HepG2 (cell line): ENCODE measurements around the gene UBL5. TPM values are rescaled to one million over a fixed set of nuclear protein-coding genes. Genes with fewer than 3 reads are reported as not detected.

Experiments used
- ATAC-seq: fragments of 200-7000 bp; cut with Tn5 transposase; 3 replicates; pipeline ENCODE4 v1.9.1; 2020; ENCODE audit warnings: mild to moderate bottlenecking, moderate library complexity
- BruUV-seq: library from RNA; stranded (reverse); fragments of 400-500 nt; replicated peaks from 2 replicates; lab custom pipeline; 2021; lab: Mats Ljungman, UMichigan
- CTCF ChIA-PET: fragments of 300-600 bp; formaldehyde crosslinking; extraction: SDS; loops from one replicate; lab custom pipeline; 2021; ENCODE audit warnings: low total read pairs, inconsistent platforms, low intra/inter-chr PET ratio; lab: Yijun Ruan, JAX
- POLR2A ChIA-PET: fragments of 350-600 bp; sonication (Branson Sonifier 250); formaldehyde crosslinking; loops from one replicate; lab custom pipeline; 2020; ENCODE audit warnings: antibody characterized with exemption, inconsistent platforms; lab: Yijun Ruan, JAX
- DNase-seq: peaks from one replicate; pipeline ENCODE4 v3.0.0-alpha.2; 2015; ENCODE audit warnings: low spot score
- FAIRE-seq: peaks from 3 replicates; lab custom pipeline; 2011; peaks lifted over from hg19 to GRCh38; lab: Jason Lieb, UNC
- H2AFZ ChIP-seq: one replicate; pipeline ENCODE4 v1.6.1; 2011; ENCODE audit warnings: low read length, inconsistent platforms
- H3K27ac ChIP-seq: fragments of 300-600 bp; 3 replicates; pipeline ENCODE4 v1.8.0; 2011; ENCODE audit warnings: mixed run types, mild to moderate bottlenecking, mixed read lengths, low read length, inconsistent platforms; ENCODE audit not compliant: insufficient read depth; ENCODE audit errors: extremely low read length
- H3K27me3 ChIP-seq, 2 experiments: fragments of 200-600 bp in 1 of 2; 2 replicates in 1 of 2; 3 replicates in 1 of 2; pipeline versions ENCODE4 v1.6.0 to v1.8.0; 2011; ENCODE audit warnings: low read length in 2 of 2, mild to moderate bottlenecking in 2 of 2, moderate library complexity in 2 of 2, inconsistent platforms in 1 of 2; ENCODE audit not compliant: insufficient read depth in 2 of 2, control insufficient read depth in 1 of 2
- H3K36me3 ChIP-seq, 2 experiments: fragments of 200-600 bp in 1 of 2; replicated peaks in 1 of 2; 2 replicates in 1 of 2; 3 replicates in 1 of 2; pipeline versions ENCODE4 v1.5.1 to v1.8.0; 2011; ENCODE audit warnings: low read length in 2 of 2, inconsistent platforms in 1 of 2; ENCODE audit not compliant: insufficient read depth in 2 of 2, control insufficient read depth in 1 of 2
- H3K4me1 ChIP-seq: 2 replicates; pipeline ENCODE4 v1.5.1; 2012; ENCODE audit warnings: low read length, inconsistent platforms; ENCODE audit not compliant: insufficient read depth
- H3K4me2 ChIP-seq: 2 replicates; pipeline ENCODE4 v1.6.0; 2011; ENCODE audit warnings: low read depth, low read length, inconsistent platforms
- H3K4me3 ChIP-seq, 3 experiments: fragments of 200-600 bp in 1 of 3; sonication (generic), shearing (Covaris generic) in 1 of 3; replicated peaks in 1 of 3; 2 replicates each; pipeline ENCODE4 v1.5.1; 2011 to 2016; ENCODE audit warnings: low read length in 3 of 3, inconsistent platforms in 2 of 3, low read depth in 2 of 3, mild to moderate bottlenecking in 2 of 3, control low read depth in 1 of 3, mixed read lengths in 1 of 3; ENCODE audit not compliant: insufficient read depth in 1 of 3
- H3K79me2 ChIP-seq: one replicate; pipeline ENCODE4 v1.6.1; 2011; ENCODE audit warnings: low read length, inconsistent platforms; ENCODE audit not compliant: insufficient read depth
- H3K9ac ChIP-seq: 2 replicates; pipeline ENCODE4 v1.6.0; 2011; ENCODE audit warnings: mild to moderate bottlenecking, low read depth, low read length, inconsistent platforms; ENCODE audit not compliant: insufficient read depth
- H3K9me3 ChIP-seq: 2 replicates; pipeline ENCODE4 v1.5.1; 2012; ENCODE audit warnings: mild to moderate bottlenecking, low read length
- H4K20me1 ChIP-seq: 2 replicates; pipeline ENCODE4 v1.6.0; 2011; ENCODE audit warnings: inconsistent platforms, mild to moderate bottlenecking, low read length, moderate library complexity; ENCODE audit not compliant: insufficient read depth
- CCDC6 ChIP-seq: sonication (generic); formaldehyde crosslinking; IDR thresholded peaks from 2 replicates; pipeline ENCODE4 v1.8.1; 2022; ENCODE audit warnings: mild to moderate bottlenecking, missing genetic modification reagents, moderate library complexity
- GZF1 ChIP-seq: sonication (generic); formaldehyde crosslinking; IDR thresholded peaks from 2 replicates; pipeline ENCODE4 v1.5.1; 2020; ENCODE audit warnings: mild to moderate bottlenecking, missing genetic modification reagents
- HOXA3 ChIP-seq: sonication (generic); formaldehyde crosslinking; IDR thresholded peaks from 2 replicates; pipeline ENCODE4 v1.5.0; 2020; ENCODE audit warnings: missing genetic modification reagents
- IRF2 ChIP-seq: IDR thresholded peaks from 2 replicates; pipeline ENCODE4 v1.6.1; 2018; ENCODE audit warnings: missing genetic modification reagents, missing compliant biosample characterization
- REL ChIP-seq: sonication (generic); formaldehyde crosslinking; conservative IDR thresholded peaks from 2 replicates; pipeline ENCODE4 v1.8.0; 2022; ENCODE audit warnings: mild to moderate bottlenecking, missing genetic modification reagents, moderate library complexity
- SCMH1 ChIP-seq: sonication (generic); formaldehyde crosslinking; IDR thresholded peaks from 2 replicates; pipeline ENCODE4 v1.9.0; 2021; ENCODE audit warnings: missing genetic modification reagents, mild to moderate bottlenecking, borderline replicate concordance
- TAF1 ChIP-seq: sonication (generic); formaldehyde crosslinking; IDR thresholded peaks from 2 replicates; pipeline ENCODE4 v1.4.0; 2020; ENCODE audit warnings: missing genetic modification reagents
- ZNF180 ChIP-seq: sonication (generic); formaldehyde crosslinking; IDR thresholded peaks from 2 replicates; pipeline ENCODE4 v1.4.0; 2020; ENCODE audit warnings: low read depth, missing genetic modification reagents, borderline replicate concordance
- ZNF234 ChIP-seq: sonication (generic); formaldehyde crosslinking; conservative IDR thresholded peaks from 2 replicates; pipeline ENCODE4 v1.5.1; 2020; ENCODE audit warnings: mild to moderate bottlenecking, missing genetic modification reagents
- ZNF501 ChIP-seq: sonication (generic); formaldehyde crosslinking; IDR thresholded peaks from 2 replicates; pipeline ENCODE4 v1.5.1; 2020; ENCODE audit warnings: mild to moderate bottlenecking, moderate library complexity, missing genetic modification reagents
- ZNF546 ChIP-seq: sonication (generic); formaldehyde crosslinking; conservative IDR thresholded peaks from 2 replicates; pipeline ENCODE4 v1.8.1; 2023; ENCODE audit warnings: mild to moderate bottlenecking, missing genetic modification reagents
- ZNF672 ChIP-seq: sonication (generic); formaldehyde crosslinking; IDR thresholded peaks from 2 replicates; pipeline ENCODE4 v1.8.1; 2022; ENCODE audit warnings: missing genetic modification reagents
- ZNF850 ChIP-seq: sonication (generic); formaldehyde crosslinking; conservative IDR thresholded peaks from 2 replicates; pipeline ENCODE4 v1.9.0; 2021; ENCODE audit warnings: mild to moderate bottlenecking, missing genetic modification reagents
- WGBS: methylation state at CpG from one replicate; pipeline ENCODE4 v1.1.6; 2017; ENCODE audit warnings: low lambda C conversion rate; 5-methylcytosine and 5-hydroxymethylcytosine counted together
- in situ Hi-C: cut with HindIII; loops from 2 replicates; pipeline ENCODE4 v1.10.0; 2017; ENCODE audit warnings: low pct_unique_long_range_greater_than_20kb; ENCODE audit not compliant: extremely low pct_ligation_motif_present
- intact Hi-C: fragments of 100-400 bp; cut with micrococcal nuclease; formaldehyde crosslinking; loops from one replicate; pipeline ENCODE4 v1.10.0; 2022; ENCODE audit not compliant: unreplicated experiment
- polyA plus RNA-seq, 8 experiments: library from polyadenylated mRNA; depleted of rRNA in 3 of 8; stranded (reverse) in 7 of 8; unstranded in 1 of 8; fragments of >200 nt; fragmentation: Illumina TruSeq in 4 of 8; extraction: Trizol in 4 of 8; gene quantifications; 2 replicates each; pipeline versions ENCODE4 v1.2.1 to v1.2.3, GENCODE V29; 2011 to 2016; ENCODE audit warnings: low read depth in 4 of 8, missing spikeins in 1 of 8, mixed read lengths in 1 of 8; ENCODE audit not compliant: insufficient read depth in 1 of 8
- total RNA-seq, 5 experiments: library from RNA; depleted of rRNA; stranded (reverse); fragments of >200 nt; fragmentation: Illumina TruSeq; extraction: Trizol; gene quantifications; 2 replicates each; pipeline ENCODE4 v1.2.3, GENCODE V29; 2016; ENCODE audit warnings: low read depth in 1 of 5
- TF ChIP-seq, protein P1 (sequence below): IDR thresholded peaks from 2 replicates; pipeline ENCODE4 v1.6.1; 2016; ENCODE audit warnings: low read depth, borderline replicate concordance
- TF ChIP-seq, protein P2 (sequence below): sonication (generic); formaldehyde crosslinking; IDR thresholded peaks from 2 replicates; pipeline ENCODE4 v1.5.0; 2020; ENCODE audit warnings: mild to moderate bottlenecking, missing genetic modification reagents

The UBL5 gene
- total and polyA plus RNA-seq, 2 of the 13 experiments (the other 11 are each of a cell fraction or from before 2014, with no cell fraction given): 373 to 487 TPM

DNA sequence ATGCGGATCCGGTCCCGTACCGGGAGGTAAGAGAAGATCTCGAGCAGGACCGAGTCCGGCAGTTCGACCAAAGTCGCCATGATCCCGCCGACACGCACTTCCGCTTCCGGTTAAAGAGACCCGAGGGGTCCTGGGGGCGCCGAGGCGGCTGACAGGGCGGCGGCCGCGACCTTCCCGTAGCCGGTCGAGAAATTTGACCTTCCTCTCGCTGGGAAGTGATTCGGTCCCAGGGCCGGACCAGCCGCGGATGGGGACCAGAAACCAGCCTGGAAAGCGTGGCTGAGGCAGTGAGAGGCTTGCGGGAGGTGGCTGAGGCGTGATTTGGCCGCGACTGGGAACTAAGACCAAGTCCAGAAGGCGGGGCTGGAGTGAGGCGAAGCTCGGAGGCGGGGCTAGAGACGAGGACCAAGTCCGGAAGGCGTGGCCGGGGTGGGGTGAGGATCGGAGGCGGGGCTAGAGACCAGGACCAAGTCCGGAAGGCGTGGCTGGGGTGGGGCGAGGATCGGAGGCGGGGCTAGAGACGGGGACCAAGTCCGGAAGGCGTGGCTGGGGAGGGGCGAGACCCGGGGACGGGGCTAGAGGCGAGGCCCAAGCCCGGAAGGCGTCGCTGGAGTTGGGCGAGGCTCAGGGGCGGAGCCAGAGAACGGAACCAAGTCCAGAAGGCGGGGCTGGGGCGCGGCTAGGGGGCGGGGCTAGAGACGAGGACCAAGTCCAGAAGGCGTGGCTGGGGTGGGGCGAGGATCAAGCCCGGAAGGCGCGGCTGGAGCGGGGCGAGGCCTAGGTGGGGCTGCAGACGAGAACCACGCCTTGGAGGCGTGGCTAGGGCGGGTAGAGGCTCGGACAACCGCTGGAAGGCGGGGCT, 8.8 kb upstream of the UBL5 start, which contains the start of gene FBXL12:
TSS of gene FBXL12 (minus strand) at position 346 of the 862 bp plus-strand sequence. CDS start at position 80, 266 bp downstream.
- Histone ChIP-seq H3K27ac (peak within 1 kb of the TSS; percentile 93), H3K27me3 (no peaks in the 10 kb centered on the region; a peak in 1 of 5 replicates), H3K4me3 (peak within 1 kb of the TSS; percentile 81 to 95 (median 84)), H4K20me1 (peaks cover 6% of the 10 kb centered on the region; the same call in 1 of the 2 replicates), H3K4me2 (peak within 1 kb of the TSS; percentile 78), H3K9ac (peak within 1 kb of the TSS; percentile 91), H3K4me1 (peaks cover 33% of the 10 kb centered on the region), H3K79me2 (peaks cover 31% of the 10 kb centered on the region), H3K36me3 (peaks cover 2 to 4% of the 10 kb centered on the region in 2 experiments; a peak in 3 of 5 replicates), H2AFZ (no peak within 1 kb of the TSS), H3K9me3 (no peaks in the 10 kb centered on the region; the same call in 1 of the 2 replicates)
- intact Hi-C loops (loop anchor here (1.0 to 2.0 kb wide), 2 partner anchors 27 to 34 kb away; no protein-coding TSS in a partner anchor), in situ Hi-C loops (no loop called here)
- no TSS peak for BruUV-seq
- DNase-seq: peak; percentile 97
- ATAC-seq: peak; percentile 87
- CTCF ChIA-PET: no interaction called here
- POLR2A ChIA-PET: interaction anchor here (0.7 to 2.5 kb wide), 10 partner anchors 8 to 986 kb away, joined by 3 to 16 read pairs (median 4); partner anchors contain the start of genes MBD3L1, PIN1, UBL5 and ZNF846
- peak; percentile 82 for FAIRE-seq
- 2% methylated on average over 59 of the region's 82 CpGs for WGBS
- TF ChIP-seq SCMH1 (CRISPR knock-in tag): no peak
- TF ChIP-seq TAF1 (CRISPR knock-in tag): peak; percentile 90
- peak; percentile 59 for TF ChIP-seq IRF2 (CRISPR knock-in tag)
- 0 out of 2 replicates have a peak, but pooled peaks have one; percentile 70 for TF ChIP-seq CCDC6
- no peak for TF ChIP-seq ZNF850
- peak; percentile 92 for TF ChIP-seq ZNF501
- TF ChIP-seq ZNF672: no peak
- no peak for TF ChIP-seq ZNF180
- TF ChIP-seq ZNF546: no peak
- peak; percentile 45; the same call in 1 of the 2 replicates for TF ChIP-seq GZF1
- peak; percentile 84 for TF ChIP-seq HOXA3 (CRISPR knock-in tag)
- no peak for TF ChIP-seq REL (CRISPR knock-in tag)
- TF ChIP-seq, protein P1, sequence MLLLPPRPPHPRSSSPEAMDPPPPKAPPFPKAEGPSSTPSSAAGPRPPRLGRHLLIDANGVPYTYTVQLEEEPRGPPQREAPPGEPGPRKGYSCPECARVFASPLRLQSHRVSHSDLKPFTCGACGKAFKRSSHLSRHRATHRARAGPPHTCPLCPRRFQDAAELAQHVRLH (CRISPR knock-in tag): no peak
- TF ChIP-seq ZNF234: no peak
- TF ChIP-seq, protein P2, sequence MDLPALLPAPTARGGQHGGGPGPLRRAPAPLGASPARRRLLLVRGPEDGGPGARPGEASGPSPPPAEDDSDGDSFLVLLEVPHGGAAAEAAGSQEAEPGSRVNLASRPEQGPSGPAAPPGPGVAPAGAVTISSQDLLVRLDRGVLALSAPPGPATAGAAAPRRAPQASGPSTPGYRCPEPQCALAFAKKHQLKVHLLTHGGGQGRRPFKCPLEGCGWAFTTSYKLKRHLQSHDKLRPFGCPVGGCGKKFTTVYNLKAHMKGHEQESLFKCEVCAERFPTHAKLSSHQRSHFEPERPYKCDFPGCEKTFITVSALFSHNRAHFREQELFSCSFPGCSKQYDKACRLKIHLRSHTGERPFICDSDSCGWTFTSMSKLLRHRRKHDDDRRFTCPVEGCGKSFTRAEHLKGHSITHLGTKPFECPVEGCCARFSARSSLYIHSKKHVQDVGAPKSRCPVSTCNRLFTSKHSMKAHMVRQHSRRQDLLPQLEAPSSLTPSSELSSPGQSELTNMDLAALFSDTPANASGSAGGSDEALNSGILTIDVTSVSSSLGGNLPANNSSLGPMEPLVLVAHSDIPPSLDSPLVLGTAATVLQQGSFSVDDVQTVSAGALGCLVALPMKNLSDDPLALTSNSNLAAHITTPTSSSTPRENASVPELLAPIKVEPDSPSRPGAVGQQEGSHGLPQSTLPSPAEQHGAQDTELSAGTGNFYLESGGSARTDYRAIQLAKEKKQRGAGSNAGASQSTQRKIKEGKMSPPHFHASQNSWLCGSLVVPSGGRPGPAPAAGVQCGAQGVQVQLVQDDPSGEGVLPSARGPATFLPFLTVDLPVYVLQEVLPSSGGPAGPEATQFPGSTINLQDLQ: no peak
